Measurements from ENCODE around the gene STON1.

DNA sequence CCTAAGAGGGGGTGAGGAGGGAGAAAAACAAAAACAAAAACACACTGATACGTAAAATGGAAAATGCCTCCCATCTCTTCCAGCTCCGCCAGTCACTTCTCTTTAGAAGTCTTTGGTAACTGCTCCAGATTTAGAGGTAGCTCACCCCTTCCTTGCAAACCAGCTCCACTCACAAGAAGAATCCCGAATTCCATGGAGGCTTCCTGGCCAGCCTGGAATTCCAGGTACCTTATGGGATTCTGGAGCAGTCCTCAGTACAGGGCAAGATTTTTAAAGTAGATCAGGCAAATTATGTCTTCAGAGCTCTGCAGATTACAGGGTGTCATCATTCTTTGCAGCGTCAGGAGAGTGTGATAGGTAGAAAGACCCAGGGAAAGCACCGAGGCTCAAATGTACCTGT, 4.8 kb downstream of the STON1 start:
- TF ChIP-seq POLR2A (IDR thresholded peaks at IDR 0.05): no peak
- TF ChIP-seq, protein P1, sequence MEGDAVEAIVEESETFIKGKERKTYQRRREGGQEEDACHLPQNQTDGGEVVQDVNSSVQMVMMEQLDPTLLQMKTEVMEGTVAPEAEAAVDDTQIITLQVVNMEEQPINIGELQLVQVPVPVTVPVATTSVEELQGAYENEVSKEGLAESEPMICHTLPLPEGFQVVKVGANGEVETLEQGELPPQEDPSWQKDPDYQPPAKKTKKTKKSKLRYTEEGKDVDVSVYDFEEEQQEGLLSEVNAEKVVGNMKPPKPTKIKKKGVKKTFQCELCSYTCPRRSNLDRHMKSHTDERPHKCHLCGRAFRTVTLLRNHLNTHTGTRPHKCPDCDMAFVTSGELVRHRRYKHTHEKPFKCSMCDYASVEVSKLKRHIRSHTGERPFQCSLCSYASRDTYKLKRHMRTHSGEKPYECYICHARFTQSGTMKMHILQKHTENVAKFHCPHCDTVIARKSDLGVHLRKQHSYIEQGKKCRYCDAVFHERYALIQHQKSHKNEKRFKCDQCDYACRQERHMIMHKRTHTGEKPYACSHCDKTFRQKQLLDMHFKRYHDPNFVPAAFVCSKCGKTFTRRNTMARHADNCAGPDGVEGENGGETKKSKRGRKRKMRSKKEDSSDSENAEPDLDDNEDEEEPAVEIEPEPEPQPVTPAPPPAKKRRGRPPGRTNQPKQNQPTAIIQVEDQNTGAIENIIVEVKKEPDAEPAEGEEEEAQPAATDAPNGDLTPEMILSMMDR (IDR thresholded peaks at IDR 0.05): no peak

Measured in testis (tissue), 2 donors.